Measurements from ENCODE around the gene PRKRA.

Gene PRKRA

GRCh38 chr2:178395941-178396570, 54.9 kb downstream of the PRKRA start:
- Histone ChIP-seq H3K4me2 (ENCODE audit: low read depth, low read length, poor library complexity, severe bottlenecking) (no peak overlapping the region), H3K27me3 (ENCODE audit: low read length) (no peaks in the 10 kb centered on the region), H3K9ac (ENCODE audit: low read length) (no peak overlapping the region), H3K9me2 (replicated peaks; ENCODE audit: insufficient read depth, low read length) (no peaks in the 10 kb centered on the region), H3K9me3 (ENCODE audit: insufficient read depth, low read length) (no peaks in the 10 kb centered on the region), H3F3A (ENCODE audit: insufficient read depth) (no peaks in the 10 kb centered on the region), H3K79me2 (ENCODE audit: insufficient read depth, low read length) (no peaks in the 10 kb centered on the region), H4K20me1 (ENCODE audit: low read depth, low read length) (0 out of 2 replicates have a peak, but pooled peaks cover 3% of the 10 kb centered on the region), H3K27ac (ENCODE audit: low read depth, low read length) (no peak overlapping the region), H3K4me3 (ENCODE audit: insufficient read depth, low read length, poor library complexity, severe bottlenecking) (no peak overlapping the region), H2AFZ (ENCODE audit: low read depth, low read length, severe bottlenecking) (no peak overlapping the region), H3K36me3 (ENCODE audit: low read length) (no peaks in the 10 kb centered on the region)
- TF ChIP-seq CTCF (IDR thresholded peaks at IDR 0.05; ENCODE audit: insufficient read depth, low read length, poor library complexity, severe bottlenecking) = no peak
- TF ChIP-seq EZH2phosphoT487 (conservative IDR thresholded peaks at IDR 0.05; ENCODE audit: low read length) = no peak

- 0 out of 2 replicates have a peak, but pooled peaks cover 3% of the 10 kb centered on the region for H4K20me1 ChIP-seq (ENCODE audit: low read depth, low read length)
- H3K9me2 ChIP-seq (replicated peaks; ENCODE audit: insufficient read depth, low read length) = no peaks in the 10 kb centered on the region
- no peak overlapping the region for H3K9ac ChIP-seq (ENCODE audit: low read length)
Measured at GRCh38 chr2:178395295-178395694, 55.7 kb downstream of the PRKRA start.

GRCh38 chr2:178394859-178395258, 56.1 kb downstream of the PRKRA start:
- no peaks in the 10 kb centered on the region for H3K9me2 ChIP-seq (replicated peaks; ENCODE audit: insufficient read depth, low read length)
- TF ChIP-seq CTCF (IDR thresholded peaks at IDR 0.05; ENCODE audit: insufficient read depth, low read length, poor library complexity, severe bottlenecking) = no peak
- TF ChIP-seq EZH2phosphoT487 (conservative IDR thresholded peaks at IDR 0.05; ENCODE audit: low read length) = no peak
- no peaks in the 10 kb centered on the region for H3K79me2 ChIP-seq (ENCODE audit: insufficient read depth, low read length)
- no peak overlapping the region for H3K4me2 ChIP-seq (ENCODE audit: low read depth, low read length, poor library complexity, severe bottlenecking)
- H2AFZ ChIP-seq (ENCODE audit: low read depth, low read length, severe bottlenecking) = no peak overlapping the region
- H3K27ac ChIP-seq (ENCODE audit: low read depth, low read length) = no peak overlapping the region
- no peak overlapping the region for H3K9ac ChIP-seq (ENCODE audit: low read length)
- H3K27me3 ChIP-seq (ENCODE audit: low read length) = no peaks in the 10 kb centered on the region
- no peaks in the 10 kb centered on the region for H3K9me3 ChIP-seq (ENCODE audit: insufficient read depth, low read length)
- H3F3A ChIP-seq (ENCODE audit: insufficient read depth) = no peaks in the 10 kb centered on the region
- H3K36me3 ChIP-seq (ENCODE audit: low read length) = no peaks in the 10 kb centered on the region
- no peak overlapping the region for H3K4me3 ChIP-seq (ENCODE audit: insufficient read depth, low read length, poor library complexity, severe bottlenecking)
- H4K20me1 ChIP-seq (ENCODE audit: low read depth, low read length) = 0 out of 2 replicates have a peak, but pooled peaks cover 3% of the 10 kb centered on the region

More at GRCh38 chr2:178395295-178395694, 55.7 kb downstream of the PRKRA start:
- Histone ChIP-seq H3K9me3 (ENCODE audit: insufficient read depth, low read length) (no peaks in the 10 kb centered on the region), H3K4me2 (ENCODE audit: low read depth, low read length, poor library complexity, severe bottlenecking) (no peak overlapping the region), H3K27me3 (ENCODE audit: low read length) (no peaks in the 10 kb centered on the region), H3K36me3 (ENCODE audit: low read length) (no peaks in the 10 kb centered on the region), H3K79me2 (ENCODE audit: insufficient read depth, low read length) (no peaks in the 10 kb centered on the region), H3K27ac (ENCODE audit: low read depth, low read length) (no peak overlapping the region), H2AFZ (ENCODE audit: low read depth, low read length, severe bottlenecking) (no peak overlapping the region), H3F3A (ENCODE audit: insufficient read depth) (no peaks in the 10 kb centered on the region), H3K4me3 (ENCODE audit: insufficient read depth, low read length, poor library complexity, severe bottlenecking) (no peak overlapping the region)
- TF ChIP-seq EZH2phosphoT487 (conservative IDR thresholded peaks at IDR 0.05; ENCODE audit: low read length) (no peak), CTCF (IDR thresholded peaks at IDR 0.05; ENCODE audit: insufficient read depth, low read length, poor library complexity, severe bottlenecking) (no peak)
